ENCODE data around the gene GRHPR.

GRHPR gene

GRCh38 chr9:37436540-37436939 lies 14.0 kb downstream of the GRHPR start:
- Mint-ChIP-seq H3K27me3 (no peaks in the 10 kb centered on the region), H3K36me3 (peaks cover 26 to 65% of the 10 kb centered on the region in 2 donors), H3K4me1 (peaks cover 15 to 18% of the 10 kb centered on the region in 2 donors), H3K4me3 (no peak overlapping the region), H3K9me3 (no peaks in the 10 kb centered on the region), H3K27ac (peak overlapping the region; percentile 37)
- DNase-seq = no peak
- no peak for ATAC-seq (replicated peaks)

GRCh38 chr9:37437010-37437409 lies 14.5 kb downstream of the GRHPR start:
- H3K27ac Mint-ChIP-seq = no peak overlapping the region
- no peak overlapping the region for H3K4me3 Mint-ChIP-seq
- DNase-seq (no peak), ATAC-seq (replicated peaks) (no peak)
- no peaks in the 10 kb centered on the region for H3K9me3 Mint-ChIP-seq
- H3K36me3 Mint-ChIP-seq = peaks cover 29 to 66% of the 10 kb centered on the region in 2 donors
- peaks cover 10 to 14% of the 10 kb centered on the region in 2 donors for H3K4me1 Mint-ChIP-seq
- no peaks in the 10 kb centered on the region for H3K27me3 Mint-ChIP-seq

- H3K36me3 Mint-ChIP-seq = peaks cover 27 to 69% of the 10 kb centered on the region in 2 donors
- H3K9me3 Mint-ChIP-seq = no peaks in the 10 kb centered on the region
- no peaks in the 10 kb centered on the region for H3K27me3 Mint-ChIP-seq
- peaks cover 4 to 11% of the 10 kb centered on the region in 2 donors for H3K4me1 Mint-ChIP-seq
- DNase-seq (no peak), ATAC-seq (replicated peaks) (no peak)
- H3K27ac Mint-ChIP-seq = no peak overlapping the region
- H3K4me3 Mint-ChIP-seq = no peak overlapping the region
Measured at GRCh38 chr9:37437621-37438020, 15.1 kb downstream of the GRHPR start.

- Mint-ChIP-seq H3K27me3 (no peaks in the 10 kb centered on the region), H3K4me3 (no peak overlapping the region), H3K36me3 (peaks cover 20 to 65% of the 10 kb centered on the region in 2 donors), H3K9me3 (no peaks in the 10 kb centered on the region), H3K27ac (peak overlapping the region; percentile 28), H3K4me1 (peaks cover 0 to 8% of the 10 kb centered on the region in 2 donors)
- ATAC-seq (replicated peaks) (no peak), DNase-seq (no peak)
Measured at GRCh38 chr9:37438359-37438758, 15.9 kb downstream of the GRHPR start.

DNA sequence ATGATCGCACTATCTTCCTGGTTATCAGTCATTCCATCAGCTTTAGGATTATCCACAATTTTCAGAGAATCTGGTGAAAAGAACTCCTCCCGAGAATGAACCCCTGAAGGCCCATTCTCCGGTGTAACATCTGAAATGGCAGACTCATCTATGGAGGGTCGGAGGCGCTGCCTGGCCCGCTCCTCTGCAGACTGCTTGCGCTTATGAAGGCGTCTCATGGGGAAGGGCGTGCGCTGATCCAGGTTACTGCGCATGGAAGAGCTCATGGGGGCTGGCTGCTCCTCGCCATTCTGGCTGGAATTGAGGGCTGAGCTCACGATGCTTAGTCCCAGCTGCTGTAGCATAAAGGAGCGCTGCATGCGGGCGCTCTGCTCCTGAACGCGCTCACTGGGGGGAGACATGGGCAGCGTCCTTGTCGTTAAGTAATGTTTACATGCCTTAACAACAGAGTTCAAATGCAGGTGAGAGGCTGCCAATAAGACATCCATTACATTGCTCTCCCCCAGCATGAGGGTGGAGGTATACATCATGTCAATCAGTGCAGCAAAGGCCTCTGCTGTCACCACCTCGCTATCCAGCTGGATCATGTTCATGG lies 19.4 kb downstream of the GRHPR start:
- ATAC-seq (replicated peaks) = no peak
- H3K4me3 Mint-ChIP-seq = no peak overlapping the region
- no peaks in the 10 kb centered on the region for H3K27me3 Mint-ChIP-seq
- no peaks in the 10 kb centered on the region for H3K9me3 Mint-ChIP-seq
- no peak for DNase-seq
- H3K27ac Mint-ChIP-seq = peak overlapping the region; percentile 77
- peaks cover 13 to 14% of the 10 kb centered on the region in 2 donors for H3K4me1 Mint-ChIP-seq
- peaks cover 24 to 60% of the 10 kb centered on the region in 2 donors for H3K36me3 Mint-ChIP-seq

DNA sequence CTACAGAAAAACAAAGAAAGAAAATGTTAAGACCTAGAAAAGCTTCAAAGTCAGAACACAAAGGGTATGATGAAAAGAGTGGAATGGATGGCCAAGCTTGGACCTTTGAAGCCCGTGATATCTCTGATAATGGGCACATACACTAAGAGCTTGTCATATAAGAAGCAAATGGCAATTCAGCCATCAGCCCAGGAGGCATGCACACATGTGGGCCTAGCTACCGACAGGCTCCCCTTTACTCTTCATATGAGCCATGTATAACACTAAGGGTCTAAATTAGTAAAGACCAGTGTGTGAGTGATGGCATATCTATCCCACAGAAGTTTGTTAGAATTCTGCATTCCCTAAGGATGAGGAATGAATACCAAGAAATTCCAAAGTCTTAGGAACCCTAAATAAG lies 20.1 kb downstream of the GRHPR start:
- Mint-ChIP-seq H3K27me3 (no peaks in the 10 kb centered on the region), H3K4me1 (peaks cover 14 to 15% of the 10 kb centered on the region in 2 donors)
- ATAC-seq (replicated peaks) = no peak

DNA sequence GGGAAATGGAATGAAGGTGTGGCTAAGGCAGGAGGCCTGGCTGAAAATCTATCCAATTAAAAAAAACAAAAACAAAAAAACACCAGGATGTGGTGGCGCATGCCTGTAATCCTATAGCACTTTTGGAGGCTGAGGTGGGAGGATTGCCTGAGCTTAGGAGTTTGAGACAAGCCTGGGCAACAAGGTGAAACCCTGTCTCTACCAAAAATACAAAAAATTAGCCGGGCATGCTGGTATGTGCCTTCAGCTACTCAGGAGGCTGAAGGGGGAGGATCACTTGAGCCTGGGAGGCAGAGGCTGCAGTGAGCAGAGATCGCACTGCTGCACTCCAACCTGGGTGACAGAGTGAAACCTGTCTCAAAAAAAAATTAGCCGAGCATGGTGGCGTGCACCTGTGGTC lies 21.1 kb downstream of the GRHPR start:
- no peaks in the 10 kb centered on the region for H3K9me3 Mint-ChIP-seq
- no peaks in the 10 kb centered on the region for H3K27me3 Mint-ChIP-seq
- peaks cover 28 to 54% of the 10 kb centered on the region in 2 donors for H3K36me3 Mint-ChIP-seq
- H3K4me1 Mint-ChIP-seq = peaks cover 14 to 16% of the 10 kb centered on the region in 2 donors
- H3K4me3 Mint-ChIP-seq = no peak overlapping the region
- ATAC-seq (replicated peaks) (no peak), DNase-seq (no peak)
- no peak overlapping the region for H3K27ac Mint-ChIP-seq

More for the DNA sequence above, 20.1 kb downstream of the GRHPR start:
- DNase-seq = no peak
- H3K4me3 Mint-ChIP-seq = no peak overlapping the region
- H3K27ac Mint-ChIP-seq = no peak overlapping the region
- H3K9me3 Mint-ChIP-seq = no peaks in the 10 kb centered on the region
- H3K36me3 Mint-ChIP-seq = peaks cover 25 to 58% of the 10 kb centered on the region in 2 donors

GRCh38 chr9:37444890-37445289 lies 22.4 kb downstream of the GRHPR start:
- ATAC-seq (replicated peaks) = no peak
- H3K4me1 Mint-ChIP-seq = peaks cover 12 to 18% of the 10 kb centered on the region in 2 donors
- H3K27ac Mint-ChIP-seq = no peak overlapping the region
- no peak for DNase-seq
- H3K36me3 Mint-ChIP-seq = peaks cover 32 to 53% of the 10 kb centered on the region in 2 donors
- H3K27me3 Mint-ChIP-seq = no peaks in the 10 kb centered on the region
- no peaks in the 10 kb centered on the region for H3K9me3 Mint-ChIP-seq
- H3K4me3 Mint-ChIP-seq = no peak overlapping the region

DNA sequence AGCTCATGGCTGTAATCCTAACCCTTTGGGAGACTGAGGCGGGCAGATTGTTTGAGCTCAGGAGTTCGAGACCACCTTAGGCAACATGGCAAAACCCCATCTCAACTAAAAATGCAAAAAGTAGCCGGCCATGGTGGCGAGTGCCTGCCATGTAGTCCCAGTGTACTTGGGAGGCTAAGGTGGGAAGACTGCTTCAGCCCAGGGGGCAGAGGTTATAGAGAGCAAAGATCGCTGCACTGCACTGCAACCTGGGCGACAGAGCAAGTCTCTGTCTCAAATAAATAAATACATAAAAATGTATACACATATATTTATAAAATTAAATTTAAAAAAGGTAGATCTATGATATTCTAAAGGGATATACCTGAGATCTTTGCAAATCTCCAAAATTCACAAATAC lies 23.3 kb downstream of the GRHPR start:
- no peaks in the 10 kb centered on the region for H3K9me3 Mint-ChIP-seq
- peak overlapping the region; percentile 85 for H3K27ac Mint-ChIP-seq
- no peak overlapping the region for H3K4me3 Mint-ChIP-seq
- DNase-seq (no peak), ATAC-seq (replicated peaks) (no peak)
- peaks cover 35 to 51% of the 10 kb centered on the region in 2 donors for H3K36me3 Mint-ChIP-seq
- peaks cover 12 to 24% of the 10 kb centered on the region in 2 donors for H3K4me1 Mint-ChIP-seq
- H3K27me3 Mint-ChIP-seq = no peaks in the 10 kb centered on the region

DNA sequence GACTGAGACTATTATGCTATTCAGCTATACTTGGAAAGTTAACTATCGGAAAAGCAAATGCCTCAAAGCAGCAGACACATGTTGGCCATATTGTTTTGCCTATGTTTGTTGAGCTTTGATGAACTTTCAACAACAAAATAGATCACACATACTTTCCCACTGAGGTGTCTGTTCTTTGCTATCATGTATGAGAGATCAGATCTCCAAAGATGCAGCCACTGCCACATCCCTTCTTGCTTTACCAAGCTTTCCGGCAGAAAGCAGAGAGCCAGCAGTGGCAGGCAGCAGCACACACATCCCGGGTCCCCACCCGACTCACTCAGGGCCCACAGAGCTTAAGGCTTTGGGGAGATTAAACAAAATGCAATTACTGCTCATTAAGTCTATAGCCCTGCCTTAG lies 23.9 kb downstream of the GRHPR start:
- no peaks in the 10 kb centered on the region for H3K27me3 Mint-ChIP-seq
- ATAC-seq (replicated peaks) (no peak), DNase-seq (no peak)
- H3K4me3 Mint-ChIP-seq = no peak overlapping the region
- H3K36me3 Mint-ChIP-seq = peaks cover 36 to 52% of the 10 kb centered on the region in 2 donors
- H3K4me1 Mint-ChIP-seq = peaks cover 11 to 28% of the 10 kb centered on the region in 2 donors
- H3K27ac Mint-ChIP-seq = peak overlapping the region; percentile 31
- H3K9me3 Mint-ChIP-seq = no peaks in the 10 kb centered on the region

DNA sequence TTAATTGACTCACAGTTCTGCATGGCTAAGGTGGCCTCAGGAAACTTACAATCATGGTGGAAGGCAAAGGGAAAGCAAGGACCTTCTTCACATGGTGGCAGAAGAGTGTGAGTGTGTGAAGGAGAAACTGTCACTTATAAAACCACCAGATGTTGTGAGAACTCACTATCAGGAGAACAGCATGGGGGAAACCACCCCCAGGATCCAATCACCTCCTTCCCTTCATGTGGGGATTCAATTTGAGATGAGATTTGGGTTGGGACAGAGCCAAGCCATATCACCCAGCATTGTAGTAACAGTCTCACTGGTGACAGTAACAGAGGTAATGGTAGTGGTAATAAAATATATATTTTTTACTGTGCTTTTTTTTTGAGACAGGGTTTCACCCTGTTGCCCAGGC lies 24.6 kb downstream of the GRHPR start:
- H3K4me1 Mint-ChIP-seq = peaks cover 13 to 34% of the 10 kb centered on the region in 2 donors
- ATAC-seq (replicated peaks) = no peak

GRCh38 chr9:37449862-37450632 lies 27.6 kb downstream of the GRHPR start:
- H3K36me3 Mint-ChIP-seq = peaks cover 32 to 36% of the 10 kb centered on the region in 2 donors
- peaks cover 30 to 56% of the 10 kb centered on the region in 2 donors for H3K4me1 Mint-ChIP-seq
- H3K27me3 Mint-ChIP-seq = no peaks in the 10 kb centered on the region
- DNase-seq (no peak), ATAC-seq (replicated peaks) (peak in 1 of 2 donors; percentile 47)
- H3K4me3 Mint-ChIP-seq = no peak overlapping the region
- no peak overlapping the region for H3K27ac Mint-ChIP-seq
- no peaks in the 10 kb centered on the region for H3K9me3 Mint-ChIP-seq

More for the DNA sequence above, 24.6 kb downstream of the GRHPR start:
- Mint-ChIP-seq H3K4me3 (no peak overlapping the region), H3K27ac (peak overlapping the region; percentile 71), H3K36me3 (peaks cover 30 to 45% of the 10 kb centered on the region in 2 donors), H3K27me3 (no peaks in the 10 kb centered on the region), H3K9me3 (no peaks in the 10 kb centered on the region)
- no peak for DNase-seq

DNA sequence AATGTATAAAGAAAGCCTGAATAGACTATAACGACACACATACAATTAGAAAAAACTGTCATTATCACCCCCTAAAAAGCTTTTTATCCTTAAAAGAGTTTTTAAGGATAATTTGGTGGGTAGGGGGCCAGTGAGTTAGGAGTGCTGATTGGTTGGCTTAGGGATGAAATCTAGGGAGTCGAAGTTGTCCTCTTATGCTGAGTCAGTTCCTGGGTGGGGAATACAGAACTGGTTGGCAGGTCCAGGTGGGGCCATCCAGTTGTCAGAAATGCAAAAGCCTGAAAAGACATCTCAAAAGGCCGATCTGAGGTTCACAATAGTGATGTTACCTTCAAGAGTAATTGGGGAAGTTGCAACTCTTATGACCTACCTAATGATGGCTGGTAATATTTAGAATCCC lies 29.1 kb downstream of the GRHPR start:
- no peaks in the 10 kb centered on the region for H3K27me3 Mint-ChIP-seq
- DNase-seq (no peak), ATAC-seq (replicated peaks) (no peak)
- peaks cover 32 to 39% of the 10 kb centered on the region in 2 donors for H3K36me3 Mint-ChIP-seq
- peak overlapping the region; percentile 26 for H3K27ac Mint-ChIP-seq
- H3K4me3 Mint-ChIP-seq = no peak overlapping the region
- peaks cover 41 to 64% of the 10 kb centered on the region in 2 donors for H3K4me1 Mint-ChIP-seq
- H3K9me3 Mint-ChIP-seq = no peaks in the 10 kb centered on the region

DNA sequence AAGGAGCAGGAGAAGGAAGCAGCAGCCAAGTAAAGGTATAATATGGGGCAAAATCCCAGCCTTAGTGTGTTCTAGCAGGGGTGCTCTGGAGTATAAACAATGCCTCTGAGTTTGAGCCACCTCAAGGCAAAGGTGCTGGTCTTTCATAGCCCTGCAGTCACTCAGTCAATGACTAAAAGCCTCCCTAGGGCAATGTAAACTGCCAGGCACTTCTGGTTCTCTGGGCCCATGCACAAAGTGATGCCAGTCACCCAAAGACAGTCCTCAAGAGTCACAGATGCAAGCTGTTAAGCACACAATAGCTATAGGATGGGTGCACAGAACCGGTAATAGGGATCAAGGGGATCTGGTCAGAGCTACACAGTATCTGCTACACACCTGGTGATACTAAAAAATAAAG lies 30.1 kb downstream of the GRHPR start:
- H3K4me3 Mint-ChIP-seq = no peak overlapping the region
- H3K27ac Mint-ChIP-seq = no peak overlapping the region
- ATAC-seq (replicated peaks) = no peak

DNA sequence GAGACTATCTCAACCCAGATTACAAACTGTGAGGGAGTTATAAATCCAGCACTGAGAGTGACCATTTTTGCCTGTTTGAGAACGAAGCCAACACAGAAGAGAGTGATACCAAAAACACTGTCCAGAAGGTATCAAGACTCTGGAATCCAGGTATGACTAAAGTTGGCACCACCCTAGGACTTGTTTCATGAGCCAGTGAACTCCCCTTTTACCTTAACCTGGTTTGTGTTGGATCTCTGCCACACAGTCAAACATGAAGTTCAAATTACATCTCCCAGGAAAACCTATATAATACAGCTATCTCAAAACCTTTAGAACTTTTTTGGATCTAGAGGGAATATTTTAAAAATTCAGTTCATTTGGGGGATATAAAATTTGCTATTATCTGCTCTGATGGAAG lies 31.3 kb downstream of the GRHPR start:
- no peak overlapping the region for H3K4me3 Mint-ChIP-seq
- DNase-seq (no peak), ATAC-seq (replicated peaks) (no peak)
- peaks cover 29 to 34% of the 10 kb centered on the region in 2 donors for H3K36me3 Mint-ChIP-seq
- no peak overlapping the region for H3K27ac Mint-ChIP-seq
- no peaks in the 10 kb centered on the region for H3K27me3 Mint-ChIP-seq
- peaks cover 44 to 79% of the 10 kb centered on the region in 2 donors for H3K4me1 Mint-ChIP-seq
- H3K9me3 Mint-ChIP-seq = no peaks in the 10 kb centered on the region

More for the DNA sequence above, 30.1 kb downstream of the GRHPR start:
- peaks cover 32 to 39% of the 10 kb centered on the region in 2 donors for H3K36me3 Mint-ChIP-seq
- DNase-seq = no peak
- no peaks in the 10 kb centered on the region for H3K27me3 Mint-ChIP-seq
- H3K4me1 Mint-ChIP-seq = peaks cover 44 to 73% of the 10 kb centered on the region in 2 donors
- no peaks in the 10 kb centered on the region for H3K9me3 Mint-ChIP-seq

All from stimulated activated naive B cell treated with anti-CD40 and anti-IgM and Interleukin-4, amounts not matched to agents 10 μg/mL and 1 μg/mL and 100 μg/mL, for 72 hours (primary cell).